GM19025 (cell line): ENCODE measurements around the gene DMXL2.
"Not testable (repeated sequence)": the region's sequence is repeated elsewhere in the genome, so short reads cannot be mapped to it uniquely, and the experiment has no call there.

ENCODE experiments used
- ATAC-seq: cut with Tn5 transposase; IDR thresholded peaks from one replicate; pipeline ENCODE4 v1.9.1; 2021; ENCODE audit warnings: mild to moderate bottlenecking, low read depth, moderate library complexity; ENCODE audit not compliant: unreplicated experiment

The DMXL2 gene

DNA sequence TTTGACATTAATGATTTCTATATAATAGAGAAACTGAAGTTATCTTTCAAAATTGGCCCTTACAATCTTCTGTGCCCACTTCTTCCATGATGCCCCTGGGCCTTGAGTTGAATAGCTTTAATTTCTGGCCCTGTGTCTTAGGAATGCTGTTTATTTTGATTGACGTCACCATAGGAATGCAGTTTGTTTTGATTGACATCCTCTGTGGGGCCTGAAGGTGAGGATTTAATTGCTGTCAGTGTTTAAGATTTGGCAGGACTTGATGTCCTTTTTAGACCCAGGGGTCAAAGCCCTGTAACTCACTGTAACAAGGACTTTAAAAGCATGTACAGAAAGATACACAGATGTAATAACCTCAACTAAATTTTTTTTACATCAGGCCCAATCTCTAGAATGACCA is 197.8 kb downstream of the DMXL2 start:
- no peak for ATAC-seq

- ATAC-seq = not testable (repeated sequence)
Measured at GRCh38 chr15:51423040-51423439, 199.5 kb downstream of the DMXL2 start.

DNA sequence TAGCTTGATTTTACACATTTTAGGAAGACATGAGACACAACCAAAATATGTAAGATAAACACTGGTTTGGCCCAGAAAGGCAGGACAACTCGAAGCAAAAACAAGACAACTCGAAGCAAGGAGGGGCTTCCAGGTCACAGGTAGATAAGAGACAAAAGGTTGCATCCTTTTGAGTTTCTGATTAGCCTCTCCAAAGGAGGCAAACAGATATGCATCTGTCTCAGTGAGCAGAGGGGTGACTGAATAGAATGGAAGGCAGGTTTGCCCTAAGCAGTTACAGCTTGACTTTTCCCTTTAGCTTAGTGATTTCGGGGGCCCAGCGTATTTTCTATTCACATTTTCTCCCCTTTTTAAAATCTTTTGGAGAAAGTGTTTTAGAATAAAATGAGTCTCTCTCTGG is 206.4 kb downstream of the DMXL2 start:
- ATAC-seq = no peak

DNA sequence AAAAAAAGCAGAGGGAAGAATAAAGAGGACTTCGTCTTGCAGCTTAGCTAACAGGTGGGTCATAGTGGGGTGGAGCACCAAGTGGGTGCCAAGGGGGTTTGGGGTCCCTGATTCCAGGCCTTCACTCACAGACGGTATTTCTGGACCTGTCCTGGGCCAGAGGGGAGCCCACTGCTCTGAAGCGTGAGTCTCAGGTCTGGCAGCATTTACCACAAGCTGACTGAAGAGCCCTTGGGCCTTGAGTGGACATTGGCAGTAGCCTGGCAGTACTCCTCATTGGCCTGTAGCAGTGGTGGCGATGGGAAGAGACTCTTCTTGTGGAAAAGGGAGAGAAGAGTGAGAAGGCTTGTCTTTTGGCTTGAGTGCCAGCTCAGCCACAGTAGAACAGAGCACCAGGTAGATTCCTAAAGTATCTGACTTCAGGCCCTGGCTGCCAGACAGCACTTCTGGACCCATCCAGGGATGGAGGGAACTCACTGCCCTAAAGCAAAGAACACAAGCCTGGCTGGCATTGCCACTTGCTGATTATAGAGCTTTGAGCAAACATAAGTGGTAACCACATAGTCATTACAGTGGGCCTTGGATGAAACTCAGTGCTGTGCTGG is 208.2 kb downstream of the DMXL2 start:
- no peak for ATAC-seq

- ATAC-seq = no peak
Measured at GRCh38 chr15:51405693-51406523, 216.7 kb downstream of the DMXL2 start.

DNA sequence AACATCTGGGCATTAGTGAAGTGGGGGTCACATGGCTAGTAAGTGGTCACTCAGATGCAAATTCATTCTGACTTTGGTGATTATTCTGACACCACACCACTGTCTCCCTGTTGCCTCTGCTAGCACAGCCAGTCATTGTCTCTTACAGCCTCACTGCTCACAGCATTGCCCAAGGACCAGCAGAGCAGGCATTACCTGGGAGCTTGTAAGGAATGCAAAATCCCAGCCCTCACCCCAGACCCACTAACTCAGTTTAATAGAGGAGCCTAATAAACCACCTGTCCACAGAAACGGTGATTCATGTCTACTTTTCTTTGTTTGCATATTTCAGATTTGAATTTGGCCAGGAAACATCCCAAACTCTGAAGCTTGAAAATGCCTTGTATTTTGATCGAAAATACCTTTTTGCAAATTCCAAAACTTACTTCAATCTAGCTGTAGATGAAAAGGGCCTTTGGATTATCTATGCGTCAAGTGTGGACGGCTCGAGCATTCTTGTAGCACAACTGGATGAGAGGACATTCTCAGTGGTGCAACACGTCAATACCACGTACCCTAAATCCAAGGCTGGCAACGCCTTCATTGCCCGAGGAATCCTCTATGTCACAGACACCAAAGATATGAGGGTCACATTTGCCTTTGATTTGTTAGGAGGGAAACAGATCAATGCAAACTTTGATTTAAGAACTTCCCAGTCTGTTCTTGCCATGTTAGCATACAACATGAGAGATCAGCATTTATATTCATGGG is 218.4 kb downstream of the DMXL2 start:
- no peak for ATAC-seq

- no peak for ATAC-seq
Measured at GRCh38 chr15:51403072-51403878, 219.3 kb downstream of the DMXL2 start.

DNA sequence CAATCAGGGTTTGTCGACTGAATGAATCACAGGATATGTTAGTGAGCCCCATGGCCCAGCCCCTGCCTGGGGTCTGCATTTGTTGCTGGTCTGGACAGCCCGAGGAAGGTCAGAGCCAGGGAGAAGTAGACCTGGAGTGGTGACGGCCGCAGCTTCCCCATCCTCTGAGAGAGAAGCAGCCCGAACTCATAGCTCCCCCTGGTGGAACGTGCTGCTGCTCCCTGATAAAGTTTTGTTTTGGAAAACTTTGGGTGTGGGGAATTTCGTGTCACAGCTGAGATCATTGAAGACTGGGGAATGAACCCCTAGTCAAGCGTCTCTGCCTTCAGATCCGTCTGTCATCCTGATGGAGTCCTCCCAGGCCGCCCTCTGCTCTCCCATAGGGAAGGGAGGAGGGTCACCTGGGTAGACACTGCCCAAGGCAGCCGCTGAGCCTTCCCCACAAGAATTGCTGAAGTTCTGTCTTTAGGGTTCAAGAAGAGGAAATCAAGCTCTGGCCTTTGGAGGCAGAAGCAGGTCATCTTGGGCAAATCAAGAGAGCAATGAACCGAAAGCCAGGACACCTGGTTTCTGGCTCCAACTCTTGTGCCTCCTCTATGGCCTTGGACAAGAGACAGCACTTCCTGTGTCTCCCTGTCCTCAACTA is 220.6 kb downstream of the DMXL2 start:
- ATAC-seq = no peak

DNA sequence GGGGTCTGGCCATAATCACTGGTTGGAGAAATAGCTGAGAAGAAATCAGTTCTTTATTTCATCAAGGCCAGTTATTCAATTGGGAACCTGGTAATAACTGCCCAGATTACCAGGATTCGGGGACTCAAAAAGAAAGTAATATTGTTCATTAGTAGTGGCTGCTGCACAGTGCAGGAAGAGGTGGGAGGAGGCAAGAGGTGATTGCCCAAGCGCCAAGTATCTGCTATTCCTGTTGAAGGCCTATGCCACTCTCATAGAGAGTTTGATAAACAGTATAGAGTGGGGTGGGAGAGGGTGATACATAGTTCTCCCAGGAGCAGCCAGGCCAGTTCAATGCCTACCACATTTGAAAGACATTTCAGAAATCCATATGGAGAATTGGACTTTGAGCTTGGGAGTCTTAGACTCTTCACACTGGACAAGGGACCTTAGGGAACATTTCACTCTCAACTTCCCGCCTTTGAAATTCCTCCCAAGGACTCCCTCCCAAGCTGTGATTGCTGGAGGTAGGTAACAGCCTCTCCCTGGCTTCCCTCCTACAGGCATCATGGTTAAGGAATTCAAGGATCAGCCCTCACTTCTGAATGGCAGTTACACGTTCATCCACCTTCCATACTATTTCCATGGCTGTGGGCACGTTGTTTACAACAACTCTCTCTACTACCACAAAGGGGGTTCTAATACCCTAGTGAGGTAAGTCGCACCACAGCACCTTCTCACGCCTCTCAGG is 221.4 kb downstream of the DMXL2 start:
- ATAC-seq = no peak

DNA sequence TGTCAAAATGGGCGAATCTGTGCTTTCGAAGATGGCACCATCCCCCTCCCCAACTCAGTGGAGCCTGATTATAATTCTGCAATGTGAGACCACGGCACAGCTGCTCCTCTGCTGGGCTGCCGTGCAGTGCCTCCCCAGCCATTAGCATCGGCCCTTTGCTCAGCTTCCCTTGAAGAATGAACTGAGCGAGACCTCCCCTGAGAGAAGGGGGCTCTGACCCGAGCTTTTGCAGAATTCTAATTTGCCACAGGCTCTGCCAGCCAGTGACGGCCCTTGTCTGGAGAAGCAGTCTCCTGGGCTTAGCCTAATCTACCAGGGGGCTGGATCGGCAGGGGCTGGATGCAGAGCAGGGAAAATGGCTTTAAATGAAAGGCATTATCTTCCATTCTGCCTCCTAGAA is 223.9 kb downstream of the DMXL2 start:
- no peak for ATAC-seq
